ENCODE results near the gene RAB11FIP2.

GRCh38 chr10:118026936-118027335 is 19.8 kb downstream of the RAB11FIP2 start:
- TF ChIP-seq, protein P1, sequence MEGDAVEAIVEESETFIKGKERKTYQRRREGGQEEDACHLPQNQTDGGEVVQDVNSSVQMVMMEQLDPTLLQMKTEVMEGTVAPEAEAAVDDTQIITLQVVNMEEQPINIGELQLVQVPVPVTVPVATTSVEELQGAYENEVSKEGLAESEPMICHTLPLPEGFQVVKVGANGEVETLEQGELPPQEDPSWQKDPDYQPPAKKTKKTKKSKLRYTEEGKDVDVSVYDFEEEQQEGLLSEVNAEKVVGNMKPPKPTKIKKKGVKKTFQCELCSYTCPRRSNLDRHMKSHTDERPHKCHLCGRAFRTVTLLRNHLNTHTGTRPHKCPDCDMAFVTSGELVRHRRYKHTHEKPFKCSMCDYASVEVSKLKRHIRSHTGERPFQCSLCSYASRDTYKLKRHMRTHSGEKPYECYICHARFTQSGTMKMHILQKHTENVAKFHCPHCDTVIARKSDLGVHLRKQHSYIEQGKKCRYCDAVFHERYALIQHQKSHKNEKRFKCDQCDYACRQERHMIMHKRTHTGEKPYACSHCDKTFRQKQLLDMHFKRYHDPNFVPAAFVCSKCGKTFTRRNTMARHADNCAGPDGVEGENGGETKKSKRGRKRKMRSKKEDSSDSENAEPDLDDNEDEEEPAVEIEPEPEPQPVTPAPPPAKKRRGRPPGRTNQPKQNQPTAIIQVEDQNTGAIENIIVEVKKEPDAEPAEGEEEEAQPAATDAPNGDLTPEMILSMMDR (IDR thresholded peaks at IDR 0.05; ENCODE audit: low read depth, low read length, poor library complexity, severe bottlenecking) = no peak
- no peak for TF ChIP-seq EZH2phosphoT487 (IDR thresholded peaks at IDR 0.05; ENCODE audit: borderline replicate concordance, low read length)

All from DOHH2 (cell line).